Esophagus squamous epithelium (tissue), 4 donors: ENCODE data around the gene ELF5.

ENCODE experiments used
- CTCF ChIP-seq, 6 experiments: fragments of 450-650 bp in 4 of 6; fragments of 200-600 bp in 2 of 6; sonication (generic) in 2 of 6; IDR thresholded peaks; one replicate each; pipeline ENCODE4 v1.5.1; 2016 to 2019; ENCODE audit warnings: antibody characterized with exemption in 6 of 6, mild to moderate bottlenecking in 4 of 6, moderate library complexity in 4 of 6
- POLR2A ChIP-seq, 4 donors: fragments of 450-650 bp; IDR thresholded peaks; one replicate each; pipeline ENCODE4 v1.6.1; 2017; ENCODE audit warnings: antibody characterized with exemption in 4 of 4, mild to moderate bottlenecking in 4 of 4, moderate library complexity in 3 of 4

GRCh38 chr11:34516247-34517040, 2.9 kb upstream of the ELF5 start:
- TF ChIP-seq POLR2A (IDR thresholded peaks at IDR 0.05) (no peak), CTCF (IDR thresholded peaks at IDR 0.05) (no peak)
